Right atrium auricular region (tissue), 2 donors: ENCODE data around the gene ADPRHL1. TPM values are rescaled to one million over a fixed set of nuclear protein-coding genes. Genes with fewer than 3 reads are reported as not detected.
A peak's percentile ranks its signal among the peaks of the same experiment; 100 is the strongest.
"Not testable (repeated sequence)": the region's sequence is repeated elsewhere in the genome, so short reads cannot be mapped to it uniquely, and the experiment has no call there.

Source experiments
- DNase-seq: peaks from one replicate; pipeline ENCODE4 v3.0.0-alpha.2; 2019; ENCODE audit warnings: low spot score
- H3K27ac ChIP-seq, 2 donors: fragments of 200-600 bp; sonication (generic); 1 replicate in 1 of 2; 2 replicates in 1 of 2; pipeline ENCODE4 v1.5.1; 2016 to 2019
- H3K27me3 ChIP-seq, 2 donors: fragments of 200-600 bp; sonication (generic); one replicate each; pipeline versions ENCODE4 v1.5.1 to v1.6.0; 2017 to 2019
- H3K36me3 ChIP-seq: fragments of 200-600 bp; sonication (generic); one replicate; pipeline ENCODE4 v1.5.1; 2016
- H3K4me1 ChIP-seq, 2 donors: fragments of 200-600 bp; sonication (generic); one replicate each; pipeline versions ENCODE4 v1.5.1 to v1.6.0; 2017 to 2019
- H3K4me3 ChIP-seq, 2 donors: fragments of 200-600 bp; sonication (generic); 1 replicate in 1 of 2; 2 replicates in 1 of 2; pipeline ENCODE4 v1.5.1; 2017 to 2019; ENCODE audit warnings: mild to moderate bottlenecking in 1 of 2, moderate library complexity in 1 of 2
- H3K9me3 ChIP-seq, 2 donors: fragments of 200-600 bp; sonication (generic); one replicate each; pipeline ENCODE4 v1.5.1; 2019
- total RNA-seq, 2 donors: library from RNA; depleted of rRNA; stranded (reverse); fragments of >200 nt; gene quantifications; one replicate each; pipeline ENCODE4 v1.1.0, GENCODE V29; 2016
- TF ChIP-seq, protein P1 (sequence below), 2 donors: fragments of 200-600 bp; sonication (generic); IDR thresholded peaks; one replicate each; pipeline ENCODE4 v1.5.1; 2019; ENCODE audit warnings: antibody characterized with exemption in 2 of 2

The ADPRHL1 gene
- total RNA-seq, 2 donors from 2014 or later = 222 to 329 TPM

- no peaks in the 10 kb centered on the region for H3K9me3 ChIP-seq
- H3K4me3 ChIP-seq = no peak overlapping the region
- peaks cover 0 to 10% of the 10 kb centered on the region in 2 donors for H3K4me1 ChIP-seq
- H3K27ac ChIP-seq = no peak overlapping the region
- peaks cover 60% of the 10 kb centered on the region for H3K36me3 ChIP-seq
- TF ChIP-seq, protein P1, sequence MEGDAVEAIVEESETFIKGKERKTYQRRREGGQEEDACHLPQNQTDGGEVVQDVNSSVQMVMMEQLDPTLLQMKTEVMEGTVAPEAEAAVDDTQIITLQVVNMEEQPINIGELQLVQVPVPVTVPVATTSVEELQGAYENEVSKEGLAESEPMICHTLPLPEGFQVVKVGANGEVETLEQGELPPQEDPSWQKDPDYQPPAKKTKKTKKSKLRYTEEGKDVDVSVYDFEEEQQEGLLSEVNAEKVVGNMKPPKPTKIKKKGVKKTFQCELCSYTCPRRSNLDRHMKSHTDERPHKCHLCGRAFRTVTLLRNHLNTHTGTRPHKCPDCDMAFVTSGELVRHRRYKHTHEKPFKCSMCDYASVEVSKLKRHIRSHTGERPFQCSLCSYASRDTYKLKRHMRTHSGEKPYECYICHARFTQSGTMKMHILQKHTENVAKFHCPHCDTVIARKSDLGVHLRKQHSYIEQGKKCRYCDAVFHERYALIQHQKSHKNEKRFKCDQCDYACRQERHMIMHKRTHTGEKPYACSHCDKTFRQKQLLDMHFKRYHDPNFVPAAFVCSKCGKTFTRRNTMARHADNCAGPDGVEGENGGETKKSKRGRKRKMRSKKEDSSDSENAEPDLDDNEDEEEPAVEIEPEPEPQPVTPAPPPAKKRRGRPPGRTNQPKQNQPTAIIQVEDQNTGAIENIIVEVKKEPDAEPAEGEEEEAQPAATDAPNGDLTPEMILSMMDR (IDR thresholded peaks at IDR 0.05) = no peak
- no peaks in the 10 kb centered on the region for H3K27me3 ChIP-seq
- DNase-seq = no peak
Measured at GRCh38 chr13:113476811-113477210, 23.5 kb upstream of the ADPRHL1 start.

DNA sequence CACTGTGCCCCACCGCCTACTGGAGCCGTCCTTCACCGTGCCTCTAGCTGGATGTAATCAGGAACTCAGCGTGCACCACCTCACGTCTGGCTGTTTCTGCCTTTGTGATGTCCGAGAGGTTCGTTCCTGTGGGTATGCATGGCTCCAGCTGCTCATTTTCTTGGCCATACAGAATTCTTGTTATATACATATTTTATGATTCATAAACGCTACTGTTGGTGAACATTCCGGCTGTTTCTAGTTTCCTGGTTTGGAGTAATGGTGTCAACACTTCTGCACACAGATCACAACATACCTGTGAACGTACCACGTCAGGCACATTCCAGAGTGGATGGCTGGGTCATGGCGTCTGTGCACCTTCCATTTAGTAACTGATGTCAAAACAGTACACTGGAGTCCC lies 22.6 kb upstream of the ADPRHL1 start:
- peaks cover 0 to 10% of the 10 kb centered on the region in 2 donors for H3K4me1 ChIP-seq
- DNase-seq = no peak
- TF ChIP-seq, protein P1 (IDR thresholded peaks at IDR 0.05) = no peak
- H3K36me3 ChIP-seq = peaks cover 60% of the 10 kb centered on the region
- H3K4me3 ChIP-seq = no peak overlapping the region
- H3K27ac ChIP-seq = no peak overlapping the region
- no peaks in the 10 kb centered on the region for H3K9me3 ChIP-seq
- H3K27me3 ChIP-seq = no peaks in the 10 kb centered on the region

DNA sequence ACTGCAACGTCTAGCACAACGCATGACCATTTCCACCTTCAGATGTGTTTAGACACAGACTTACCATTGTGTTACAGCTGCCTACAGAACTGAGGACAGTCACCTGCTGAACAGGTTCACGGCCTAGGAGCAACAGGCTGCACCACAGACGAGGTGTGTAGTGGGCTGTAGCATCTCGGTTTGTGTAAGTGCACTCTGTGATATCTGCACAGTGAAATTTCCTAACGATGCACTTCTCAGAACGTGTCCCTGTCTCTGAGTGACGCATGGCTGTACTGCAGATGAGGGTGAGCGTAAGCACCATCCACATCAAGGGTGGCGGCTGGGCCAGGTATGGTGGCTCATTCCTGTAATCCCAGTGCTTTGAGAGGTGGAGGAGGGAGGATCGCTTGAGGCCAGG lies 22.0 kb upstream of the ADPRHL1 start:
- Histone ChIP-seq H3K27me3 (no peaks in the 10 kb centered on the region), H3K9me3 (no peaks in the 10 kb centered on the region), H3K4me1 (peaks cover 0 to 10% of the 10 kb centered on the region in 2 donors), H3K27ac (no peak overlapping the region), H3K4me3 (no peak overlapping the region), H3K36me3 (peaks cover 60% of the 10 kb centered on the region)
- TF ChIP-seq, protein P1 (IDR thresholded peaks at IDR 0.05) = no peak
- DNase-seq = no peak

DNA sequence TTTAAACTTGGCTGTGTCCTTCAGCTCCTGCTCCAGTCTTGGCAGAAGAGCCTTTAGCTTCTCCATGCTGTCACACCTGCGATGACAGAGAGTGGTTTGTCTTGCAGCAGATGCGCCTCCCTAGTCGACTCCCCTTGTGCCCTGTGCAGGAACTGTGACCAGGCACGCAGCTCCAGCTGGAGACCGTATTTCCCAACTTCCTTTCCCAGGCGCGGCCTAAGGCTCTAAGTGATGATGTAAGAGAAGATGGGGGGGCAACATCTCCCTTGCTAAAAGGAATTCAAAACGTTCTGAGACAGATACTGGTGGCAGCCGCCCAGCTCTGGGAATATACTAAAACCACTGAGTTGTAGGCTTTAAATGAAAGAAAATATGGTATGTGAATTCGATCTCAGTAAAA lies 20.9 kb upstream of the ADPRHL1 start:
- DNase-seq = no peak
- H3K4me1 ChIP-seq = peaks cover 0 to 10% of the 10 kb centered on the region in 2 donors
- no peak overlapping the region for H3K27ac ChIP-seq
- no peak overlapping the region for H3K4me3 ChIP-seq
- TF ChIP-seq, protein P1 (IDR thresholded peaks at IDR 0.05) = no peak
- no peaks in the 10 kb centered on the region for H3K9me3 ChIP-seq
- no peaks in the 10 kb centered on the region for H3K27me3 ChIP-seq
- H3K36me3 ChIP-seq = peaks cover 49% of the 10 kb centered on the region

- DNase-seq = no peak
- H3K4me3 ChIP-seq = peak overlapping the region in 1 of 2 donors; percentile 8
- peak overlapping the region; percentile 58 to 60 for H3K27ac ChIP-seq
- no peaks in the 10 kb centered on the region for H3K9me3 ChIP-seq
- peaks cover 38% of the 10 kb centered on the region for H3K36me3 ChIP-seq
- peaks cover 0 to 10% of the 10 kb centered on the region in 2 donors for H3K4me1 ChIP-seq
- TF ChIP-seq, protein P1 (IDR thresholded peaks at IDR 0.05) = no peak
- H3K27me3 ChIP-seq = no peaks in the 10 kb centered on the region
Measured at GRCh38 chr13:113472355-113473025, 19.2 kb upstream of the ADPRHL1 start.

- Histone ChIP-seq H3K4me3 (no peak overlapping the region), H3K4me1 (peaks cover 0 to 10% of the 10 kb centered on the region in 2 donors), H3K27me3 (no peaks in the 10 kb centered on the region), H3K27ac (peak overlapping the region; percentile 58 to 60), H3K9me3 (no peaks in the 10 kb centered on the region), H3K36me3 (peaks cover 40% of the 10 kb centered on the region)
- TF ChIP-seq, protein P1 (IDR thresholded peaks at IDR 0.05) = no peak
- no peak for DNase-seq
Measured at GRCh38 chr13:113471844-113472243, 18.6 kb upstream of the ADPRHL1 start.

DNA sequence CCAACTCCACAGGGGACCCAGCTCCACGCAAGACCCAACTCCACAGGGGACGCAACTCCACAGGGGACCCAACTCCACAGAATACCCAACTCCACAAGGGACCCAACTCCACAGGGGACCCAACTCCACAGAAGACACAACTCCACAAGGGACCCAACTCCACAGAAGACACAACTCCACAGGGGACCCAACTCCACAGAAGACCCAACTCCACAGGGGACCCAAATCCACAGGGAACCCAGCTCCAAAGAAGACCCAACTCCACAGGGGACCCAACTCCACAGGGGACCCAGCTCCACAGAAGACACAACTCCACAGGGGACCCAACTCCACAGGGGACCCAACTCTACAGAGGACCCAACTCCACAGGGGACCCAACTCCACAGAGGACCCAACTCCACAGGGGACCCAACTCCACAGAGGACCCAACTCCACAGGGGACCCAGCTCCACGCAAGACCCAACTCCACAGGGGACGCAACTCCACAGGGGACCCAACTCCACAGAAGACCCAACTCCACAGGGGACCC lies 17.4 kb upstream of the ADPRHL1 start:
- not testable (repeated sequence) for H3K27ac ChIP-seq, H3K9me3 ChIP-seq, DNase-seq, H3K27me3 ChIP-seq, H3K4me1 ChIP-seq, H3K4me3 ChIP-seq
- peaks cover 30% of the 10 kb centered on the region for H3K36me3 ChIP-seq
